ENCODE data around the gene E4F1. TPM values are rescaled to one million over a fixed set of nuclear protein-coding genes. Genes with fewer than 3 reads are reported as not detected.
A peak's percentile ranks its signal among the peaks of the same experiment; 100 is the strongest.

E4F1 gene
- total and polyA plus RNA-seq, 2 donors from 2014 or later, result 13.6 to 26.0 TPM

GRCh38 chr16:2251296-2252111 lies 28.1 kb downstream of the E4F1 start, which contains the start of gene ECI1:
Gene ECI1, minus strand, starts transcription at chr16:2251587. Its CDS starts 21 bp downstream, at chr16:2251566.
- DNase-seq (peak; percentile 93 to 99 (median 96)), FAIRE-seq (peak; percentile 30)
- Histone ChIP-seq H3K36me3 (ENCODE audit: control insufficient read depth in 2 of 3, insufficient read depth in 3 of 3, low read length in 3 of 3) (peaks cover 0 to 22% (median 5%) of the 10 kb centered on the region in 3 donors), H3K27me3 (ENCODE audit: control insufficient read depth, insufficient read depth, low read length) (no peaks in the 10 kb centered on the region), H3K9me3 (ENCODE audit: control insufficient read depth in 2 of 3, insufficient read depth in 1 of 3, low read length in 3 of 3) (no peaks in the 10 kb centered on the region), H3K27ac (ENCODE audit: low read depth in 2 of 2, low read length in 2 of 2) (peak within 1 kb of the TSS; percentile 62 to 79), H3K4me1 (ENCODE audit: control insufficient read depth in 2 of 3, insufficient read depth in 2 of 3, low read depth in 1 of 3, low read length in 3 of 3) (peaks cover 0 to 10% (median 0%) of the 10 kb centered on the region in 3 donors), H3K4me3 (ENCODE audit: low read length in 3 of 3) (peak within 1 kb of the TSS; percentile 24 to 78 (median 77)), H3K9ac (ENCODE audit: low read length in 3 of 3) (peak within 1 kb of the TSS; percentile 33 to 62 (median 54))
- TF ChIP-seq, protein P1, sequence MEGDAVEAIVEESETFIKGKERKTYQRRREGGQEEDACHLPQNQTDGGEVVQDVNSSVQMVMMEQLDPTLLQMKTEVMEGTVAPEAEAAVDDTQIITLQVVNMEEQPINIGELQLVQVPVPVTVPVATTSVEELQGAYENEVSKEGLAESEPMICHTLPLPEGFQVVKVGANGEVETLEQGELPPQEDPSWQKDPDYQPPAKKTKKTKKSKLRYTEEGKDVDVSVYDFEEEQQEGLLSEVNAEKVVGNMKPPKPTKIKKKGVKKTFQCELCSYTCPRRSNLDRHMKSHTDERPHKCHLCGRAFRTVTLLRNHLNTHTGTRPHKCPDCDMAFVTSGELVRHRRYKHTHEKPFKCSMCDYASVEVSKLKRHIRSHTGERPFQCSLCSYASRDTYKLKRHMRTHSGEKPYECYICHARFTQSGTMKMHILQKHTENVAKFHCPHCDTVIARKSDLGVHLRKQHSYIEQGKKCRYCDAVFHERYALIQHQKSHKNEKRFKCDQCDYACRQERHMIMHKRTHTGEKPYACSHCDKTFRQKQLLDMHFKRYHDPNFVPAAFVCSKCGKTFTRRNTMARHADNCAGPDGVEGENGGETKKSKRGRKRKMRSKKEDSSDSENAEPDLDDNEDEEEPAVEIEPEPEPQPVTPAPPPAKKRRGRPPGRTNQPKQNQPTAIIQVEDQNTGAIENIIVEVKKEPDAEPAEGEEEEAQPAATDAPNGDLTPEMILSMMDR (IDR thresholded peaks at IDR 0.05; ENCODE audit: borderline replicate concordance, extremely low read depth, insufficient read depth), result peak; percentile 52
- intact Hi-C loops (cut with DNase I), result no loop called here

DNA sequence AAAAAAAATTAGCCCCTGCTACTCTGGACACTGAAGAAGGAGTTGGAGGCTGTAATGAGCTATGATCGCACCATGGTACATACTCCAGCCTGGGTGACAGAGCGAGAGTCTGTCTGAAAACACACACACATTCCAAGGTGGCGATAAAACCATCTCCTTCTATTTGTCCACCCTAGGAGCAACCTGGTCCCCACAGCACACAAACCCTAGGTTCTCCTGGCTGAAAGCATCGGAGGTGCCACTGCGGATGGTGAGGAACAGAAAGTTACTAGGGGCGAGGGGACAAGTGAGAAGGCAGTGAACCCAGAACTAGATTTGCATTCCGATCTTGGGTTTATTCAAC lies 29.4 kb downstream of the E4F1 start:
- H3K9me3 ChIP-seq (ENCODE audit: control insufficient read depth in 2 of 3, insufficient read depth in 1 of 3, low read length in 3 of 3), result no peaks in the 10 kb centered on the region
- H3K4me3 ChIP-seq (ENCODE audit: low read length in 3 of 3), result no peak overlapping the region
- peaks cover 0 to 10% (median 0%) of the 10 kb centered on the region in 3 donors for H3K4me1 ChIP-seq (ENCODE audit: control insufficient read depth in 2 of 3, insufficient read depth in 2 of 3, low read depth in 1 of 3, low read length in 3 of 3)
- peaks cover 2 to 30% (median 13%) of the 10 kb centered on the region in 3 donors for H3K36me3 ChIP-seq (ENCODE audit: control insufficient read depth in 2 of 3, insufficient read depth in 3 of 3, low read length in 3 of 3)
- no peak overlapping the region for H3K27ac ChIP-seq (ENCODE audit: low read depth in 2 of 2, low read length in 2 of 2)
- H3K27me3 ChIP-seq (ENCODE audit: control insufficient read depth, insufficient read depth, low read length), result no peaks in the 10 kb centered on the region
- TF ChIP-seq, protein P1 (IDR thresholded peaks at IDR 0.05; ENCODE audit: borderline replicate concordance, extremely low read depth, insufficient read depth), result no peak
- no peak for DNase-seq
- no peak overlapping the region for H3K9ac ChIP-seq (ENCODE audit: low read length in 3 of 3)
- intact Hi-C loops (cut with DNase I), result no loop called here
- no peak for FAIRE-seq

- Histone ChIP-seq H3K27me3 (ENCODE audit: control insufficient read depth, insufficient read depth, low read length) (no peaks in the 10 kb centered on the region), H3K4me3 (ENCODE audit: low read length in 3 of 3) (no peak overlapping the region), H3K9ac (ENCODE audit: low read length in 3 of 3) (no peak overlapping the region), H3K4me1 (ENCODE audit: control insufficient read depth in 2 of 3, insufficient read depth in 2 of 3, low read depth in 1 of 3, low read length in 3 of 3) (peaks cover 0 to 10% (median 0%) of the 10 kb centered on the region in 3 donors), H3K36me3 (ENCODE audit: control insufficient read depth in 2 of 3, insufficient read depth in 3 of 3, low read length in 3 of 3) (peaks cover 2 to 32% (median 15%) of the 10 kb centered on the region in 3 donors), H3K27ac (ENCODE audit: low read depth in 2 of 2, low read length in 2 of 2) (no peak overlapping the region), H3K9me3 (ENCODE audit: control insufficient read depth in 2 of 3, insufficient read depth in 1 of 3, low read length in 3 of 3) (no peaks in the 10 kb centered on the region)
- intact Hi-C loops (cut with DNase I), result no loop called here
- TF ChIP-seq, protein P1 (IDR thresholded peaks at IDR 0.05; ENCODE audit: borderline replicate concordance, extremely low read depth, insufficient read depth), result no peak
- no peak for FAIRE-seq
- DNase-seq, result no peak
Observed at GRCh38 chr16:2253293-2253692, 29.9 kb downstream of the E4F1 start.

Measured in kidney (tissue), 14 donors.